Activated naive CD4-positive, alpha-beta T cell treated with anti-CD3 and anti-CD28 coated beads, Interleukin-2, amount 50 U/mL, for 16 hours (primary cell): ENCODE measurements around the gene FGF14.

Experiments
- DNase-seq: peaks from one replicate; pipeline ENCODE4 v3.0.0-alpha.2; 2020

Gene FGF14

GRCh38 chr13:102302534-102302933, 99.3 kb downstream of the FGF14 start:
- DNase-seq, result no peak

- no peak for DNase-seq
Measured at GRCh38 chr13:102300379-102300778, 101.5 kb downstream of the FGF14 start.

DNA sequence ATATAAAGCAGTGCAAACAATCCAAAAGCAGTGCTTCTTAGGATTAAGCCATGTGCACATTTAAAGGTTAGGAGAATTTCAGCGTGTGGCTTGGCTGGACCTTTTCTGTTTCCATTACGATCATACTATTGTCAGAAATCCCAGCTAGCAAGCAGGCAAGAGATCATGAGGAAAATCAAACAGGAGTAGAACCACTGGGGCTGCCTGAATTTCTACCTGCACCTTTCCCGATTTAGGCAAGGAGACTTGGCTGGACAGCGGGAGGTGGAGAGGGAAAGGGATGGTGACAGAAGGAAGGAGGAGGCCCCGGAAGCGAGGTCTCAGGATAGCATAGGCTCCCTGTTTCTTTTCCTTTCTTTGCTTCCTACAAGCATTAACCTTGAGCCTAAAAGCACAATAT, 102.5 kb downstream of the FGF14 start:
- DNase-seq, result no peak

DNA sequence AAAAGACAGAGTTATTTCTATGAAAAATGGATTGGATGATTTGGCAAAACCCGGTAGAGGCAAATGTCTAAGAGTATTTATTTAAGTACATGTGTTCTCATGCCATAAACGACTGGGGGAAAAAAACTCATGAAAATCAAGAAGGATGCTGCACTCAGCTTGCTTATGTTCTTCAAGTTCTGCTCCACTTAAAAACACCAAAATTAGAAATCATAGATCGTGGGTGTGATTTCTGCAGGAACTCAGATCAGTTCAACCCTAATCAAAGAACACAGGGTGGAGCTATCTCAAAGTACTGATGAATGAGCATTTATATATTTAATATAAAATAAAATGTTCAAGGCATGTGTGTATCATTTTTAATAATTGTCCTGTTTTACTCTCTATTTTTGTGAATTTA, 103.8 kb downstream of the FGF14 start:
- no peak for DNase-seq

- no peak for DNase-seq
Measured at GRCh38 chr13:102295316-102296048, 106.4 kb downstream of the FGF14 start.

DNA sequence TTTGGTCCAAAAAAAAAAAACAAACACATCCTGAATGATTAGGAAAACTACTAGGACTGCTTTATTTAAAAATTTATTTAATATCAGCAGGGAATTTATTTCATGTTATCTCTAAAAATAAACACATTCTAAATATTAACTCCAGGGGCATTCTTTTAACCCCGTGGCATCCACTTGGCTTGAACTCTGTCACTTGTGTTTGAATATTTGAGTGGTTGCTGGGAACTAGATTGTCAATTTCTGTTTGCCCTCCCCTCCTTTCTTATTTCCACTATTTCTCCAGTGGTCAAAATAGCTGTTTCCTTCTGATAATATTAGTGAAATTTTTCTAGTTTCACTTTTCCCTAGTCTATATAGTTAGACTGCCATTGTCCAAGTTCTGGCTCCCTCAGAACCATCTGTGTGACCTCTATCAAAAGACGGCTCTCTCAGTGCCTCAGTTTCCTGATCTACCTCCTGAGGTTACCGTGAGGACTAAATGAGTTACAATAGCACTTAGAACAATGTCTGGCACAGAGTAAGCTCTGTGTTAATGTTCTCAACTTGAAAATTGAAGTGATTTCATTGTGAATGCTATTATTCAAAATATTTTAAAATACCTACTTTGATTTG, 107.3 kb downstream of the FGF14 start:
- no peak for DNase-seq

- DNase-seq, result no peak
Measured at GRCh38 chr13:102293723-102294122, 108.1 kb downstream of the FGF14 start.

GRCh38 chr13:102291587-102292218, 110.1 kb downstream of the FGF14 start:
- DNase-seq, result no peak

DNA sequence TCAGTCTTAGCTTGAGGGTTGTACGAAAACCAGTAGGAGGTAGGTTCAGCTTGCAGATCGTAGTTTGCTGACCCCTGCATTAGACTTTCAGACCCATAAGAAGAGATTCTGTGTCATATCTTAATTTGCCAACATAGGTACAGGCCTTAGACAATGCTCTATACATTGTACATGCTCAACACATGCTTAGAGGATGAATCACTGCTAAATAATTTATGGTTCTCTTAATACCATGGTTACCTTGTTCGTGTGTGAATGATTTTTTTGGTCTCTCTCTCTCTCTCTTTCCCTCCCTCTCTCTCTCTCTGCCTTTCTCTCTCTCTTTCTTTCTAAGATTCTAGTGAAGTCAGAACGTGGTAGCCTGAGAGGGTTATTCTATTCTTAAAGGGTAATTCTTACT, 112.2 kb downstream of the FGF14 start:
- DNase-seq, result no peak

DNA sequence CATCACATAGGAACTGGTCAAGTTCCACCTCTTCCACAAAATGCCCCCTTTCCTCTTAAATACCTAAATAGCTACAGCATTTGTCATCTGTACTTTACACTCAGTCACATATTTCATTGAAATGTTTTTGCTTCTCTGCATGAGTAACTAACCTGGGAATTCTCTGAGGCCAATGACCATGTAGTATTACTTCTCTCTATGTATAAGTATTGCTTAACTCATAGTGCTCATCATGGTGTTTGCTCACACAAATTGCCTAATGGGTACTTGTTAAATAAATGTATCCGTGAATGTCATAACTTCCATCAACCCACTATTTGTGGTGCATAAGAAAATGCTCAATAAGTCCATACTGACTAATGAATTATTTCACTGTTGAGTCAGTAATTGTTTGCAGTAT, 115.5 kb downstream of the FGF14 start:
- no peak for DNase-seq

GRCh38 chr13:102280366-102280765, 121.5 kb downstream of the FGF14 start:
- DNase-seq, result no peak

GRCh38 chr13:102277286-102277685, 124.6 kb downstream of the FGF14 start:
- DNase-seq, result no peak

DNA sequence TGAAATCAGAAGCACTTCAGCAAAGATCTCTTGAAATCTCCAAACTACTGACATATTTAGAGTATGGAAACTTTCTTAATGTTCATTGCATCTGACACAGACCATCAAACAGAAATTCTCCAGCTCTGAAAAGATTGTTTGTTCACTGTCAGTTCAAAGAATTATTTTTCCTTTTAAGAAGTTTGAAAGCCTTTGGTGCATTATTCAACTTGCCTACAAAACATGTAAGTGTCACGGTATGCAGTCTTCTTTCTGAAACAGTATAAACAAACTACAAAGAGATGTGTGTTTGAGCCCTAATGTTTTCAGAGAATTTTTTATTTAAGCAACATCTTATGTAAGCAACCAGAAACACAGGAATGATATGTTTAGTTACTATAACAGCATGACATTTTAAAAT, 125.4 kb downstream of the FGF14 start:
- DNase-seq, result no peak

DNA sequence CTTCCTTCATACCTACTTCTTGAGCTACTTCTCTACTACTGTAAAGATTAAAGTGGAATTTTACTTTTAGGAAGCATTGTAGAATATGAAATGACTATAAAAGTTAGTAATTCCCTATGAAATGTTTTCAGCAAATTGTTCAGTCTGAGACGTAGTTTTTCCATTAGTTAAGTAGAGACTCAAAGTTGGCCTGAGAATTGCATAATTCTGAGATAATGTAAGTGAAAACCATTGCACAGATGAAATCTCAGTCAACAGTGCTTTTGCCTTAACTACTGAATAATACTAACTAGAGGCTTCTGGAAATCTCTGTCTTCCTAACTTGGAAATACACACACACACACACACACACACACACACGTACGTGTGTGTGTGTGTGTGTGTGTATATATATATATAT, 125.9 kb downstream of the FGF14 start:
- no peak for DNase-seq

DNA sequence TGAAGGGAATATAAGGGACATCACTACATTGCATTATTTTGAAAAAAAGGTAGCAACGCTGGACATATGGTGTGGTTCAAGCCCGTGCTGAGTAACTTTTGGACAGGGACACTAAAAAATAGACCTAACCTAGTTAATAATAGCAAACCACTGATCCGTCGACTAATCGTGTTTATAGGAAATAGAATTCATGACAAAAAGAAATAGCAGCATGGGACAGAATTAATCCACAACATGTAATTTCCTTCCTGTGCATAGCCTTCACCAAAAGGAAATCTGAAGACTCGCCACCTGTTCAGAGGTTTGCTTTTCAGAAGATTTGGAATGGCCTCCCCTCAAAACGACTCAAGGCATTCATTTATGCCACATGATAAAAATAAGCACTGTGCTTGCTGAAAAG, 128.7 kb downstream of the FGF14 start:
- DNase-seq, result no peak

DNA sequence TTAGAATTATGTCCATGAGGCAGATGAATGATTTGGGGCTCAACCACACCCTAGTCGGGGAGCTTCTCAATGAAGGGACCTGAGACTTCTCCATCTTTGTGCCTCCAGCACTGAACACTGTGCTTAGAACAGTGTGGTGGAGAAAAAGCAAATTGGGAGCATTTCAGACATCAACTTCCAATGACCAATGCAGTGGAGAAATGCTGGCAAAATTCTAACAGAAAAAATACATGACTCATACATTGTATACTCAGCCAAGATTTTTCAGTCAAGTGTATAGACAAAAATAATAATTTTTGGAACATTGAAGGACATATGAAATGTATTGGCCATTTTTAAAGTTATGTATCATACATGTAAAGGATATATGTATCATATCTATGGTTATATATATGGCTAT, 134.7 kb downstream of the FGF14 start:
- no peak for DNase-seq

DNA sequence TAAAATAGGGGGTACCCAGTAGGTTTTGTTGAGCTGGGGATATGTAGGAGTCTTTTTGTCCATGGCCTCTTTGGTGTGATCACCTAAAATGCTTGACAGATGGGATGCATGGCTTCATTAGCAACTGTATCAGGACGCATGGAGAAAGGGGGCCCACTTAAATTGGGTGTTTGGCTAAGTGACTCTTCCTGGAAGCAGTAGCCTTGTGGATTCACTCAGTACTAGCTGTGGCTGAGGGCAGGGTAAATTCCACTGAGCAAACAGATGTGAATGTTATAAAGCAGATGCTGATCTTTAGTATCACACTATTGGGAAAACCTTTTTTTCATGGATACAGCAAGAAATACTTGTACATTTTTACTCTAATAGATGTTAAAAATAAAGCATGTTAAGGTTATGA, 140.0 kb downstream of the FGF14 start:
- DNase-seq, result no peak

DNA sequence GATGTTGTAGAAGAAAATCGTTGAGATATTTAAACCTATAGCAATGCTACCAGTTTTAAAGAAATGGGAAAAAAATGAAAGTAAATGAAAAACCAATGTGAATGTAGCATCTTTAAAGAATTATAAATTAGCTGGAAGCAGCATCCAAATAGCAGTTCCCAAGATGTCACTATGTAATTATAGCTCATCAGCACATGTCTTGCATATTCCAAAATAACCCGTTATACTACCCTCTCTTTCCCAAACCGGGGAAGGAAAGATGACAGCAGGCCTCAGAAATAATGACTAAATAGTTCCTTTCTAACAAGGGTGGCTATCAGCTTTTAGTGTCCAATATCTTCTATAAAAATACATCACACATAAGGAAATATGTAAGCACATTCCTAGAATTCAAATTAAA, 140.5 kb downstream of the FGF14 start:
- no peak for DNase-seq

GRCh38 chr13:102260256-102260655, 141.6 kb downstream of the FGF14 start:
- DNase-seq, result no peak

DNA sequence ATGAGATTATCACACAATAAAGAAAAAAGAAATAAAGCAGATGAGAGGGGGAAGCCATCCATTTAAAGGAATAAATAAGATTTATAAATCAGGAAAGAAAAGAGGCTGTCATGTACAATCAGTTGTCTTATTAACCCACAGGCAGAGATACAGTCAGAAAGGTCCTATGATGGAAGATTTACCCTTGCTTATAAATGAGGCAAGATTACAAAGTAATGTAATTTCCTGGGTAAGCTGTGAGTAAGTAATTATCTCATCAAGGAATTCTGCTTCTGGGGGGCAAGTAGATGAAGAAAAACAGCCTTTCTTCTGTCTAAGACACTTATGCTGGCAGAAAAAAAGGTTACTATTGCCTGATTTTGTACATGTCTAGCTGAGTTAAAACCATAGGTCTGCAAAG, 146.4 kb downstream of the FGF14 start:
- DNase-seq, result no peak

- no peak for DNase-seq
Measured at GRCh38 chr13:102251817-102252216, 150.0 kb downstream of the FGF14 start.

DNA sequence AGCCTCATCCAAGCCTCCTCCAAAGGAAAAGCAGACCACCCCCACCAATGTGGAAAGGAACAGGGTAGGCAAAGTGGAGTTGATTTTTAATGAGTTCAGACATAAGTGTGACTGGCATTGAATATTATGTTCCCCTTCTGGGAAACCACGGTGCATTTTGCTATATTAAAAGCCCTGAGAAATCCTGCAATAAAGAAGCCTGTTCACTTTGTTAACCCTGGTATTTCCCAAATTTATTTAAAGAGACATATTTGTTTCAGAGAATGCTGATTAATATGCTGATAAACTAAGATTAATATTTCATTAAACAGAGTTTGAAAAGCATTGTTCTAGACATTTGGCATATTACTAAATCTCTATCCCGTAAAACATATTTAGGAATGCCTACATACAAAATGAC, 151.4 kb downstream of the FGF14 start:
- DNase-seq, result no peak

GRCh38 chr13:102244607-102245227, 157.1 kb downstream of the FGF14 start:
- no peak for DNase-seq

DNA sequence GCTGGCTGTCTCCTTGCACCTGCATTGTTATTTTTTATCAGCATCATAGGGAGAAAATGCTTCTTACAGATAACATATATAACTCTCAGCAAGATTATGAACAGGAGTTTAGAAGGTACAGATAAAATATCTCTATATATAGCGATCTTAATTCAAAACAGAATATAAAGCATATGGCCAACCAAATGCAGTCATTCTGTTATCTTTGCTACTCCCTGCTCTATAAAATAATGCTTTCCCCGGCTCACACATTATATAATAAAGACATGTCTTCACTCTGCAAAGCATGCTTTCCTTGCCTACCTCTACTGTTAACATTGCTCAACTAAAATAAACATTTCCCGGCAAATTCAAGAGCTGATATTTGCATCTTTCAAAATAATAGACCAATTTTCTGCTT, 161.7 kb downstream of the FGF14 start:
- DNase-seq, result no peak
